HTR-8/SVneo (cell line): ENCODE data around the gene UBA7.
"Not testable (repeated sequence)": the region's sequence is repeated elsewhere in the genome, so short reads cannot be mapped to it uniquely, and the experiment has no call there.

Source experiments
- DNase-seq: peaks from one replicate; pipeline ENCODE4 v3.0.0; 2011; ENCODE audit warnings: low spot score, mixed read lengths; ENCODE audit not compliant: insufficient read length
- FAIRE-seq: peaks from 2 replicates; lab custom pipeline; 2011; peaks lifted over from hg19 to GRCh38; lab: Jason Lieb, UNC

UBA7 gene, protein sequence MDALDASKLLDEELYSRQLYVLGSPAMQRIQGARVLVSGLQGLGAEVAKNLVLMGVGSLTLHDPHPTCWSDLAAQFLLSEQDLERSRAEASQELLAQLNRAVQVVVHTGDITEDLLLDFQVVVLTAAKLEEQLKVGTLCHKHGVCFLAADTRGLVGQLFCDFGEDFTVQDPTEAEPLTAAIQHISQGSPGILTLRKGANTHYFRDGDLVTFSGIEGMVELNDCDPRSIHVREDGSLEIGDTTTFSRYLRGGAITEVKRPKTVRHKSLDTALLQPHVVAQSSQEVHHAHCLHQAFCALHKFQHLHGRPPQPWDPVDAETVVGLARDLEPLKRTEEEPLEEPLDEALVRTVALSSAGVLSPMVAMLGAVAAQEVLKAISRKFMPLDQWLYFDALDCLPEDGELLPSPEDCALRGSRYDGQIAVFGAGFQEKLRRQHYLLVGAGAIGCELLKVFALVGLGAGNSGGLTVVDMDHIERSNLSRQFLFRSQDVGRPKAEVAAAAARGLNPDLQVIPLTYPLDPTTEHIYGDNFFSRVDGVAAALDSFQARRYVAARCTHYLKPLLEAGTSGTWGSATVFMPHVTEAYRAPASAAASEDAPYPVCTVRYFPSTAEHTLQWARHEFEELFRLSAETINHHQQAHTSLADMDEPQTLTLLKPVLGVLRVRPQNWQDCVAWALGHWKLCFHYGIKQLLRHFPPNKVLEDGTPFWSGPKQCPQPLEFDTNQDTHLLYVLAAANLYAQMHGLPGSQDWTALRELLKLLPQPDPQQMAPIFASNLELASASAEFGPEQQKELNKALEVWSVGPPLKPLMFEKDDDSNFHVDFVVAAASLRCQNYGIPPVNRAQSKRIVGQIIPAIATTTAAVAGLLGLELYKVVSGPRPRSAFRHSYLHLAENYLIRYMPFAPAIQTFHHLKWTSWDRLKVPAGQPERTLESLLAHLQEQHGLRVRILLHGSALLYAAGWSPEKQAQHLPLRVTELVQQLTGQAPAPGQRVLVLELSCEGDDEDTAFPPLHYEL

GRCh38 chr3:49813497-49814174 lies at the start of gene UBA7:
UBA7 (minus strand) TSS chr3:49813953; CDS start chr3:49813787, 166 bp downstream.
- FAIRE-seq (no peak), DNase-seq (peak; percentile 70)

GRCh38 chr3:49859576-49860305 lies 46.0 kb upstream of the UBA7 start:
- DNase-seq (no peak), FAIRE-seq (no peak)

- FAIRE-seq (peak; percentile 97), DNase-seq (peak; percentile 98)
Measured at GRCh38 chr3:49856181-49857005, 42.6 kb upstream of the UBA7 start, which contains the start of gene TRAIP. TRAIP (minus strand) TSS chr3:49856564; CDS start chr3:49856453, 111 bp downstream.

- no peak for DNase-seq
- peak; percentile 9 for FAIRE-seq
Measured at GRCh38 chr3:49855662-49856061, 41.9 kb upstream of the UBA7 start.

- FAIRE-seq (no peak), DNase-seq (no peak)
Measured at GRCh38 chr3:49845694-49846093, 31.9 kb upstream of the UBA7 start.

GRCh38 chr3:49844464-49845183 lies 30.9 kb upstream of the UBA7 start:
- no peak for FAIRE-seq

GRCh38 chr3:49842843-49843517 lies 29.2 kb upstream of the UBA7 start:
- no peak for DNase-seq
- no peak for FAIRE-seq

More at GRCh38 chr3:49844464-49845183, 30.9 kb upstream of the UBA7 start:
- no peak for DNase-seq

- FAIRE-seq (no peak), DNase-seq (no peak)
Measured at GRCh38 chr3:49841806-49842205, 28.1 kb upstream of the UBA7 start.

DNA sequence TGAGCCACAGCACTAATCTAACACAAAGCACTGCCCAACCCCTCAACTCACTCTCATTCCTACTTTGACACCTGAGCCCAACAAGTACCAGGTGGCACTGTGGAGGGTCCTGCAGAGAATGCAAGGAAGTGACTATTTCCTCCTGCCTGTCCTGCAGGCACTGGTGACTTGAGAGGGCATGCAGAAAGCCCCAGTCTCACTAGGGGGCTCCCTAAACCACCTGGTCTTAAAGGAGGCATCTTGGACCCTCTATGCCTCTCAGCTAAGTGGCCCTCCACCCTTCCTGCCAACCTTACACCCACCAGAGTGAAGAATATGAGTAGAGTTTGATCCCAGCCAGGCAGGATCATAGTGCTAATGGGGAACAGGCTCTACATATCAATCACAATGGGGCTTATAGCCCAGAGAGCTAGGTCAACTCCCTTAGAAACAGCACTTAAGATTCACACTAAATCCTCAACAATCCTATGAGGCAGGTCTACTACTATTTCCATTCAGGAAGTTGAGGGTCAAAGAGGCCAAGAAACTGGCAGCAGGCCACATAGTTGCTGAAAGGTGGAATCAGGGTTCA lies 27.5 kb upstream of the UBA7 start:
- DNase-seq (no peak), FAIRE-seq (peak; percentile 20)

GRCh38 chr3:49840388-49840787 lies 26.6 kb upstream of the UBA7 start:
- DNase-seq (no peak), FAIRE-seq (no peak)

DNA sequence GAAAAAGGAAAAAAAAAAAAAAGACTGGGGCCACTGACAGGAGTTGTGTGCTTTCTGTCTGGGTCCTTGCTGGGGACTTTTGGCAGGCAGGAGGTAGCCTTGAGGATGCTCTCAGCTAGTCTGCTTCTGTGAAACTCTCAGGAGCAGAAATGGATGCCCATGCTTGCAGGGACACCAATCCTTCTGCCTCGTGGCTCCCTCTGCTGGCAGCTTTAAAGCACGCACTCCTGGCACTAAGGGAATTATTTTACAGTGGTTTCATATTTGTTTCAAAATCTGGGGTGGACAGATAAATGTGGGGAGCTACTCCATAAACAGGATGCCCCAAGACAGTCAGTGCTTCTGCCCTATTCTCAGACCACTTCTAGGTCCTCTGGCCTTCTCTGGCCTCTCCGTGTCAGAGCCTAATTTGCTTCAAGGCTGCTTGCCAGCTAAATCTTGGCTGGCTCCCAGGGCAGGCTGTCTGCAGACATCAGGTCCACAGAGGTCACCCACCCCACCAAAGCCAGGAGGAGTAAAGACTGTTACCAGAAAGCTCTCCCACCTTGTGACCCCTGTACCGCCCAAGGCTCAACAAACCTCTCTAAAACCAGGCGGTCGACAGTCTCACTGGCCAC lies 25.5 kb upstream of the UBA7 start:
- peak; percentile 70 for FAIRE-seq
- peak; percentile 81 for DNase-seq

- DNase-seq: no peak
Measured at GRCh38 chr3:49831341-49831740, 17.6 kb upstream of the UBA7 start.

GRCh38 chr3:49826016-49826415 lies 12.3 kb upstream of the UBA7 start:
- DNase-seq: no peak
- no peak for FAIRE-seq

More at GRCh38 chr3:49831341-49831740, 17.6 kb upstream of the UBA7 start:
- no peak for FAIRE-seq

- not testable (repeated sequence) for FAIRE-seq, DNase-seq
Measured at GRCh38 chr3:49823131-49823530, 9.4 kb upstream of the UBA7 start.

DNA sequence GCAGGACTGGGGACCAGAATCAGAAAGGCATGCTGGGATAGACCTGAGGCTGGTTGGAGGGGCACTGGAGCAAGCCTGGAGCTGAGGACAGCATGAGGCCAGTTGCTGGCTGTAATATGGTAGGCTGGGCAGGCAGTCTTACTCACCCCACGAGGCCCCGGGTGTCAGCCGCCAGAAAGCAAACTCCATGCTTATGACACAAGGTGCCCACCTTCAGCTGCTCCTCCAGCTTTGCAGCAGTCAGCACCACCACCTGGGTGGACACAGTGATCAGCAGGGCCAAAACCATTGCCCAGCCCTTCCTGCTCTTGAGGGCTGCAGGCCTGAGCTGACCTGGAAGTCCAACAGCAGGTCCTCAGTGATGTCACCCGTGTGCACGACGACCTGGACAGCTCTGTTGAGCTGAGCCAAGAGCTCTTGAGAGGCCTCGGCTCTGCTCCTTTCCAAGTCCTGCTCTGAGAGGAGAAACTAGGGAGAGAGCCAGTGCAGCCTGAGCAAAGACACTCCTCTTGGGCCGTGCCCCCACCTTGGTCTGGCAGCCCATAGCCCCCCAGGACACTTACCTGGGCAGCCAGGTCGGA lies 747 bp downstream of the UBA7 start:
- DNase-seq (no peak), FAIRE-seq (no peak)

GRCh38 chr3:49807431-49808114 lies 6.2 kb downstream of the UBA7 start:
- FAIRE-seq (no peak), DNase-seq (no peak)
